Measurements from ENCODE around the gene DTYMK.

The DTYMK gene

DNA sequence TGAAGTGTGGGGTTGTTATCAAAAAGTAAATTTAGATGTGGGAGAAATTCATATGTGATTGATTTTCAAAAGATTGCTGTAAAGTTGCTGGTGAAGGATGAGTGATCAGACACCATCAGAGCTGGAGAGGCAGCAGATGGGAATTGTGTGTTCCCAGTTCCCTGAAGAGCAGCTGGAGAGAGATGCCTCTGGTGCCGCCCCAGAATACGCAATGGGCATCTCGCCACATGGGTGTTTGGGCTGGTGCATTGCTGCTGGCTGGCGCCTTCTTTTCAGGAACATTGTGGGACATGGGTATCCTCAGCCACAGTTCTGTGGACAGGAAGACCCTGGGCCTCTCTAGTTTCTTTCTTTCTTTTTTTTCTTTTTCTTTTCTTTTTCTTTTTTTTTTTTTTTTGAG is 37.2 kb downstream of the DTYMK start:
- DNase-seq (ENCODE audit: low spot score) = no peak

DNA sequence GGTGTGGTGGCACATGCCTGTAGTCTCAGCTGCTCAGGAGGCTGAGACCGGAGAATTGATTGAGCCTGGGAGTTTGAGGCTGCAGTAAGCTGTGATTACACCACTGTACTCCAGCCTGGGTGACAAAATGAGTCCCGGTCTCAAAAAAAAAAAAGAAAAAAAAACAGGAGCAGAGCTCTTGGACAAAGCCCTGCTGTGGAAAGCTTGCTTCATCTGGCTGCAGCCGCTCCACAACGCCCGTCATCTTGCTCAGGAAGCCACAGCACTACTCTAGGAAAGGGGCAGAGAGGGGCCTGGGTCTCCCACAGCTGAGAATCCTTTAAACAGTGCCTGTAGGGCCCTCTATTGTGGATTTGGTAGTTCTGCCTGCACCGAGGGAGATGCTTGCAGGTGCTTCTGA is 38.2 kb downstream of the DTYMK start:
- DNase-seq (ENCODE audit: low spot score) = no peak

DNA sequence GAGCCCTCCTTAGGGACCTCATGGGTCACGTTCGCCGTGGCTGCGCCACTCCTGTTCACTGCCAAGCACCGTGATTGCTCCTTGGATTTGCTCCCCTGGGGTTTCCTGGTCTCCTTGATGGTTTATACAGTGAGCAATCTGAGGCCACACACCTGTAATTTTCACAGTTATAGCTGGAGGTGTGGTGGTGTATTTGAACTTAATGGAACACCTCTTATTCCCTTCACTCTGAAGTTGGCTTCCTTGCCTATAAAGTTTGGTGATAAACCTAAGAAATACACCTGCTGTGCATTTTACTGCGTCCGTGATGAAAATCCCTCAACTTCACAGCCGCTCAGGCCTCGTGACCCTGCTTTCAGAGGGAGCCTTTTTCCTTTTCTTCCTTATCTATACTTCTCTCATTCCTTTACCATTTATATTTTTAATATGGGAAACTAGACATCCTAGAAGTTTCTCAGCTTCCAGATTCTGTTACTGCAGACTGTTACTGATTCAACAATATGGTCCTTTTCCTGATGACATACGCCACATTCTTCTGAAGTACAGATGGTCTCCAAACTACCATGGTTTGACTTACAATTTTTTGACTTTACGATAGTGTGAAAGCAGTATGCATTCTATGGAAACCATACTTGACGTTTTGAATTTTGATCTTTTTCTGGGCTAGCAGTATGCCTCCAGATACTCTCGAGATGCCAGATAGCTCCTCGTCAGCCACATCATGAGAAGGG is 40.5 kb downstream of the DTYMK start:
- no peak for DNase-seq (ENCODE audit: low spot score)

DNA sequence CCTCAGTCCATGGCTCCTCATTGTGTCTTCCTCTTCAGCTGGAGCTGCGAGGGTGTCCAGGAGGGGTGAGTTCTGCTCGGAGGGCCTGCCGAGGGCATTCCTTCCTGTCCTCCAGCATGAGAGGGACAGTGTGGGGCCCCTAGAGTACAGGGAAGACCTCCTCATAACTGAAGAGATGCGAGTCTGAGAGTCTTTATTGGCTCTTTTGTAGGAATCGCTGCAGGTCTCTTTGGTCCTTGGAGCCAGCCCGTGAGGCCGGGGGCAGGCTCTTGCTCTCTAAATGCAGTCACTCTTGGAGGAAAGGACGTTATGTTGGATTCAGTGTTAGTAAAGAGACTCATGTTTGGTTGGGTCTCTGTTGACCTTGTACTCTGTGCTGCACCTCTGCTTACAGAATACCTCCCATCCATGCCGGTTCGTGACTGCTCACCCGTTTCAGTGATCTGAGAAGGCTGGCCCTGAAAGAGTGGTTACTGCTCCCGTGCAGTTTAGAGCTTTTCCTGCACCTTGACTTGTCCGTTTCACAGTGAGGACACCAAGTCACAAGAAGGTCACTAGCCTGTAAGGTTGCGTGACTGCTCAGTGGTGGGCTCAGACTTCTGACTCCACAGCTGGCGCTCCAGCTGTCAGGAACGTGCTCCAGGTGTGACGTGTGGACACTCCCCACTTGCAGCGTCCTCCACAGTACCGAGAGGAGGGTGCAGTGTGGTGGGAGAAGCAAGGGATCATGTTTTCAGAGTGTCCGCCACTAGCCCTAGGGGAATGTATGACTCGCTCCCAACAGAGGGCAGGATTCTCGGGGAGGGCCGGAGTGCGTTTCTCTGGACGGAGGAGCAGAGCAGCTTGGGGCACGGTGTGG is 41.3 kb downstream of the DTYMK start:
- no peak for DNase-seq (ENCODE audit: low spot score)

DNA sequence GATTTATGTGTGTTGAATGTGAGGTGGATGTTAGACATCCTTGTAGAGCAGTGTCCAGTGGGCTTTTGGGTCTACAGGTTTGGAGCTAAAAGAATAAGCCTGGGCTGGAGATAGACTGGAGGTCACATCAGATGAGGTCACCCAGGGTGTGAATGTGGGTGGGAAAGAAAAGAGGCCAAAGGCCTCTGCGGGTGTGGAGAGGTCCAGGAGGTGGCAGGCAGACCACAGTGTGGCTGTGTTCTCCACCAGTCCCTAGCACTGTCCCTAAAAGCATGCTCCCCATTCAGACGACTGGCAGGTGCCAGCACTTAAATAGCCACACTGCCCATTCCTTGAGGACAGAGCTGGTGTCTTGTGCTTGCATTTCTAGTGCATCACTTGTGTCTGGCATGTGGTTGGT is 45.0 kb downstream of the DTYMK start:
- DNase-seq (ENCODE audit: low spot score) = no peak

DNA sequence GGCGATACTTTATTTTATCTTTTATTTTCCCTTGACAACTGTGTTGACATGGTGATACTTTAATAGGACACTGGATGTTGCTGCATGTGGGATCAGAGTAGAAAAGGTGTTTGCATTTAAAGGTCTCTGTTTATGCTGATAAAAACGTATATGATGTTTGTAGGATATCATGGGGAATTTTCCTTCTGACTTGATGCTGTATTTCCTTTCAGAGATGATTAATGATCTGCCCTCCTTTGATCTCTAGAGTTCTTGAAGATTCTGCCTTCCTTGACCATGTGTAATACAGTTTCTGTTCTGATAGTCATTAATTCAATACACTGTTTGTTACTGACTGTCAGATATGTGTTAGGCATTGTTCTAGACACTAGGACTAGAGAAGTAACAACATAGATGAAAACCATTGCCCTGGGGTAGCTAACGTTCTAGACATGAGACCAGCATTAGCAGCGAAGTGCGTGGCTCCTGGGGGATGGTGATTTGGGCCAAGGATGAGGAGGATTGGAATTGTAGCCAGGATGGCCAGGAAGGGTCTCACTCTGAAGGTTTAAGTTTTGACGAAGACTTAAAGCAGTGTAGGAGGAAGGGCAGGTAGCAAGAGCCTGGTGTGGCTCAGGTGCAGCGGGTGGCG is 46.3 kb downstream of the DTYMK start:
- no peak for DNase-seq (ENCODE audit: low spot score)

DNA sequence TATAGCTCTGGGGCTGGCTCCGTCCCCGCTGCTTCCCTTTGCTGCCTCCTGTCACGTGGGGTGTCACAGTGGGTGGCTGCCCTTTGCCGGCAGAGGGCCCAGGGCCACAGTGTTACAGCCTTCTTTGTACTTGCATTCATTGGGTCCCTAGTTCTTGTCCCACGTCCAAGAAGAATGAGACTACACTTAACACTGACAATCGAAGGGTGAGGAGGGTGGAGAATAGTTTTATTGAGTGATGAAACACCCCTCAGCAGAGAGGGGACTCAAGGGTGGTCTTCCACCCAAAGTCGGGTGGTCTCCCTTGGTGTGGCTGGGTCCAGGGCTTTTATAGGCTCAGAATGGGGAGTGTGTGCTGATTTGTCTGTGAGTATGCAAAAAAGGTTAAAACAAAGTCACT is 47.2 kb downstream of the DTYMK start:
- no peak for DNase-seq (ENCODE audit: low spot score)

DNA sequence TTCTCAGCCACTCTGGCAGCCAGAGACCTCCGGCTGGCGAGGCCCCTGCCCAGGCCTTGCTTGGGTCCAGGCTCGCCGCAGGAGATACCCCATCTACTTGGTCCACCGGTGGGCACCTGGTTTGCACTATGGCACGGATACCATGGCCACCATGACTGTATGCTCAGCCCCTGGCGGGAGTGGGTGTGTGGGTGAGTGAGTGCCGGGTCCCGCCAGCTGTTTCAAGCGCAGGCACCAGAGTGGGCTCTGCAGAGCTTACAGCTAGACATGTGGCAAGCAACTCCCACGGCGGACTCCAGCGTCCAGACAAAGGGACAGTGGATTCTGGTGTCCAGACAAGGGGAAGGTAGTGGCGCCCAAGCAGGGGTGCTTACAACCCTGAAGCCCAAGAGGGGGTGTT is 47.7 kb downstream of the DTYMK start:
- DNase-seq (ENCODE audit: low spot score) = no peak

DNA sequence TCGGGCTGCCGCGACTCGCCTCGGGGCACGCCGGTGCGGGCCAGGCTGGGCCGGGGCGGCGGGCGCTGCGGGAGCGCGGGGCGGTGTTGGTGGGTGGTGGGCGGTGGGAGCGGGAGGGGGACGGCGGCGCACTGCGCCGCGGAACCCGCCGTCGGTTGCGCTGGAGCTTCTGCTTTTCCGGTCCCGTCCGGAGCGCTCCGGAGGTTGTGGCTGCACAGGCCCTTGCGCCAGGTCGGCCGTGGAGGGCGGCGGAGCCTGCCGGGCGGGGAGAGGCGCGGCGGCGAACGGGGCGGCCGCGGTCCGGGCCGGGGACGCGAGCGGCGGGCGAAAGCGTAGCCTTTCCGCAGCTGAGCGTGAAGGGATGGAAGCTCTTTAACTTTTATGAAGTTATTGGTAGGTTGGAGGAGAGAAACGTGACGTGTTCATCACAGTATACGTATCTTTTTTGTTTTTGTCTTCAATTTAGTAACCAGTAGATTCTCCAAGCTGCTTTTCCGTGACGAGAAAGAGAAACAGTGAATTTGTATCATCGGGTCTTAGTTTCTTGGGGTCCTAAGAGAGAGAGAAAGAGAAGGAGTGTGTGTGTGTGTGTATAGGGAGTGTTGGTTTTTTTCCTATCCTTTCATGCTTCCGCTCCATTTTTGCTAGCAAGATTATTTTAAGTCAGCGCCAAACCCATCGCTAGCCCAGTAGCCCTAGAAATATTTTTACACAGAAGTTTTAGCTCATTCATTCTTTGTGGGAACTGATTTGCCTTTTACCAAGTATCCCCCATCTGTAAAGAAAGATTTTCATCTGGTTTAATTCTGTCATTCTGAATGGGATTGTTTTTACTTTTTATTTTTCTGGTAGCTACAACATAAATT is 48.6 kb downstream of the DTYMK start:
- DNase-seq (ENCODE audit: low spot score) = no peak

DNA sequence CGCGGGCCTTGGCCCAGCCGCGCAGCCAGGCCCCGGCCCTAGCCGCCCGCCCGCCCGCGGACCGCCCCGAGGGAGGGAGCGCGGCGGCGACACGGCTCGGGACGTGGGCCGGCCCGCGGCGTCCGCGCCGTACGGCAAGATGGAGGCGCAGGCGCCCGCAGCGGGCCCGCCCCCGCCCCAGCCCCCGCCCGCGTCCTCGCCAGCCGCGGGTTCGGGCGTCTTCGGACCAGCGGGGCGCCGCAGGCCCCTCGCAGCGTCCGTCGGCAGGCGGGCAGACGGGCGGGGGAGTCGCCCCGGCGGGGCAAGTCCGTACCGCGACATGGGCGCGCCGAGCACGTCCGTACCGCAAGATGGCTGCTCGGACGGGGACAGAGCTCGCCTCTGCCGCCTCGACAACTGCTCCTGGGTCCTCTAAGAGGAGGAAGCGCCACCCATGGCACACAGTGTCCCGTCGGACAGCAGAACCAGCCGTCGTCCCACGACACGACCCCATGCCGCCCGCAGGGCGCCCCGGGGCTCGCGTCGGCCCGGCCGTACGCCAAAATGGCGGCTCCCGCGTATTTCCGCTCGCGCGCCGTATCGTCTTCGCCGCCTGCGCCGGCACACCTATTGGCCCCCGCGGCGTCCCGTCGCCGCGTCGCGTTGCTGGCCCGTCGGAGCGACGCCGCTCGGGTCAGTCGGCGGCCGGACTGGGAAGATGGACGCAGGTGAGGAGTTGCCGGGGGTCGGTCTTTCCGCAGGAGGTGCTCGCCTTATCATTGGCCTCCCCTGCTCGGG is 49.4 kb downstream of the DTYMK start, which contains the start of the genes ATG4B and THAP4:
ATG4B (plus strand) TSS at position 676 of the 777 bp plus-strand sequence; CDS start at position 698, 22 bp downstream.
THAP4 (minus strand) TSS at position 141 of the 777 bp plus-strand sequence. CDS start 141 bp downstream, outside the sequence.
- DNase-seq (ENCODE audit: low spot score) = peak; percentile 83

DNA sequence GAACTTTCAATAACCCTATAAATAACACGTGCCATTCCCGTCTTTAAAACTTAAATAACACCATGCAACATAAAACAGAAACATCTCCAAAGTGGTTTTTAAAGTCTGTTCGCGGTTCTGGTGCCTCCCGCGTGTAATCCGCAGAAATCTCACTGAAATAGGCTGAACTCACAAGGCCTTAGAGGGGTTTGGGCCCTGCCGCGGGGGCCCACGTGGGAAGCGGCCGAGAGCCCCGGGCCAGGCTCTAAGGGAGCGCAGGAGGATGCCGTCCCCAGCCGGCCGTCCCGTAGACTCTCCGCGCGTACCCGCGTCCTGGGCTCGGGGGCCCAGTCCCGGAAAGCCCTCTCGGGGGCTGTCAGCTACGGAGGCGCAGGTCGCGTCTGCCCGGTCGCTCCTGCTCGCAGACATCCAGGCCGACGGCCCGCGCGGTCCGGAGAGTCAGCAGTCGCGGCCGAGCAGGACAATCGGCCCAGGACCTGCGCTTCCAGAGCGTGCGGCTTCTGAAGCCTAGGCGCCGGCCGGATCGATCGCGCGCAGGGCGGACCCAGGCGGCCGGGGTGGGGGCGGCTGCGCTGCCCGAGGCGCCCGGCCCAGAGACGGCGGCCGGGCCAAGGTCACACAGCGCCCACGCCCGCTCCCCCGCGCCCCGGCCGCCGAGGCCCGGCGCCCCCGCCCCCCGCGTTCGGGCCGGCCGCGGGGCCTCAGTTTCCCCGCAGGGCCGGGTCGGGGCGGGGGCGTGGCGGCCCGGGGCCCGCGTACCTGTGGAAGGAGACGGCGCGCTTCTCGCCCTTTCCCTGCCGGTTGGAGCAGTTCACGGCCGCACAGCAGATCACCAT is 50.2 kb downstream of the DTYMK start:
- peak; percentile 28 for DNase-seq (ENCODE audit: low spot score)

DNA sequence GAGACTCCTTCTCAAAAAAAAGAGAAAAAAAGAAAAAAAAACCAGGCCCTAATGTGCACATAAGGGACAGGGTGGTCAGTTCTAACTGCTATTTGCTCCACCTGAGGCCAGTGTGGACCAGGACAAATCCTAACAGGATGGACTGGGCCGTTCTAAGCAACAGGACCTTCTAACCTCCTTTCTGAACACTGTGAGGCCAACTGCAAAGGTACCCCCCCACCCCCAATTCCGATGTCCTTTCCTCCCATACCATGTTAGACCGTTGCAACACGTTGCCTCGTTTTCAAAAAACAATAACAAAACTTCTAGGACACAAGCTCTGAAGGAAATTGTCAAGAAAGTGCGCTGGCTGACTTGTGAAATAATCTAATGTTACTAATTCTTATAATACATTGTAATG is 50.9 kb downstream of the DTYMK start:
- DNase-seq (ENCODE audit: low spot score) = no peak

DNA sequence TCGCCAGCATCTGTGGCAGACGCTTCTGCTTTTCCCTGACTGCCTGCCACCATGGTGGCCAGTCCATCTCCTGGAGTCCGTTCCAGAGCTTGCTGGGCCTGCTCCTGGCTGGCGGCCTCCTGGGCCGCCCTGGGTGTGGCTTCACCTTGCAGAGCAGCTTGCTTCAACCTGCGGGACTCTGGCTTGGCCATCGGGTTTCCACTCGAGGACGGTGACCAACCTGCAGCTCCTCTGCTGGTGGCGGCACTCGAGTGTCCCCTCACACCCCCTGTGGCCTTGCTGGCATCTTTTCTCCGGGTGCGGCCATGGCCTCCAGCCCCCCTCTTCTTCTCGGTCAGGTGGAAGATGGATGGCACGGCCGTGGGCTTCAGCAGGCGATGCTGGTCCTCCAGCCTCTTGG is 53.1 kb downstream of the DTYMK start:
- no peak for DNase-seq (ENCODE audit: low spot score)

DNA sequence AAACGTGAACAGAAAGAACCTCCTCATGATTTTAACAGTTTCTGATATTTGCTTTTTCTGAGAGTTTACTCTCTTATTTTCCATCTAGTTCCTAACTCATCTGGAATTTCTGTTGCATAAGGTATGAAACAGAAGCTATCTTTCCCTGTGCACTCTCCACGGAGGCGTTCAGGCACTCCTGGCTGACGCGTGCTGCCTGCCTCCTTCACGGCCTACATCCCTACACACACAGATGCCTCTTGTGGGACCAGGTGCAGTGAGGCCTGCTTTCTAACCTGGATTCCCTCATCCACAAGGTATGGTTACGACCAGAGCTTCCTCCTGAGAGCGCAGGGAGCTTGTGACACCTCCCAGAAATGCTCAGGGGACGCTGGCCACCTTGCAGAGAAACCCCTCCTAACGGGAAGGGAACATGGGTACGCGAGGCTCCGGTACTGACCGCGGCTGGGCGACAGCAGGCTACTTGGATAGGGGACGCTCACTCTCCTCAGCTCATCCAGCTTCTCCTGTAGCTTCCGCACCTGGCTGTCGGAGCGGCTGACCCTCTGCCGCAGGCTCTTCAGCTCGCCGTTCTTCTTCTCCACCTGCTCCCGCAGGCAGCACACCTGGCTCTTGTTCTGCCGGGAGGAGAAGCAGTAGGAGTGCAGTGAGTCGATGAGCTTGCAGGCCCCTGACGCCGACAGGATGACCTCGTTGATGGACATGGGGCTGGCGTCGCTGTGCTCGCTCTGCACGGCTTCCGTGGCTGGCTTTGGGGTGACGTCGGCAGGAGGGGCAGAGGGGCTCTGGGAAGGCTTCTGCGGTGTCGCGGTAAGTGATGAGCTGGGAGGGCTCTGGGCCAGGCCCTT is 53.9 kb downstream of the DTYMK start:
- no peak for DNase-seq (ENCODE audit: low spot score)

DNA sequence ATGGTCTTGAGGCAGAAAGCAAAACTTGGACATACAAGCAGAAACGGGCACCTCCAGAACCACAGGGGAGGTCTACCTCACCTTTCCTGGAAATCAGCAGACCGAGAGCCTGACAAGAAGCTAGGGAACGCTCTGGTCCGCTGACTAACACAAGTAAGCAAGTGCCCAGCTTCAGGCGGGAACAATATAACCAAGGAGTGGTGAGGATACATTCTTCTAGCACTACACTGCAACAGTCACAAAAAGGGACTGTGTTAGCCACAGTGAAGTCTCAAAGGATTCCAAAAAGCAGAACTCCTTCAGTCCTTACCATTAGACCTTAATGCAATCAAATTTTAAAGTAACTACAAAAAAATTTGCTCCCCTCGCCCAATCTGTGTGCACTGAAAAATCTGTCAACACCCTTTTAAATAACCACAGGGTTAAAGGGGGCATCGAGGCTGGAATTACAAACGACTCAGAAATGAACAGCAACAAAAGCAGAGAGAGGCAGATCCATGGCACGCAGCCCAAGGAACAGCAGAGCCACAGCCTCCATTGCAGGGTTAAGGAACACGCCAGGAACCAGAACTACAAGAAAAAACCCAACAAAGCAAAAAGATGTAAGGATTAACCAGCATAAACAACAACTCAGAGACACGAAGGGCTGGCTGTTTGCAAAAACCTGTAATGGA is 56.7 kb downstream of the DTYMK start:
- no peak for DNase-seq (ENCODE audit: low spot score)

DNA sequence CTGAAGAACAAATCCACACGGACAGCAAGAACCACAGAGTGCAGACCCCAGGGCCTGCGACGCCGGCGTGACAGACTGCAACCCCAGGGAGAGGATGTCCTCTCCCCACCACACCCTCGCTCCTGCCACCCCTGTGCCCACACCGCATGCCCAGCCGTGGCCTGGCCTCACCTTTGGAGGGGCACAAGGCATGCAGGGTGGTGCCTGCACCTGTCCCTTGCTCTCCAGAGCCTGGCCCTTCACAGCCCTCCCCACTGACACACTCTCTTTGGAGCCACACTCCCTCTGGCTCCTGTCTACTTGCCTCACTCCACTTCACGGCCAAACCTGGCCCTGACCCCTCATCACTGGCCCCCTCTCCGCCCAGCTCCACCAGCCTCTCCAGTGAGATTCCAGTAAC is 58.9 kb downstream of the DTYMK start:
- no peak for DNase-seq (ENCODE audit: low spot score)
